Hematopoietic multipotent progenitor cell treated with erythropoietin and hydrocortisone succinate and interleukin-3 and kit ligand, for 17 days (in vitro differentiated cells): ENCODE measurements around the gene KRTAP10-2.
A peak's percentile ranks its signal among the peaks of the same experiment; 100 is the strongest.
"Not testable (repeated sequence)": the region's sequence is repeated elsewhere in the genome, so short reads cannot be mapped to it uniquely, and the experiment has no call there.

Source experiments
- DNase-seq: peaks from one replicate; pipeline ENCODE4 v3.0.0-alpha.2; 2015; ENCODE audit warnings: low spot score

Gene KRTAP10-2

GRCh38 chr21:44514218-44514520 lies 37.1 kb downstream of the KRTAP10-2 start:
- DNase-seq = no peak

DNA sequence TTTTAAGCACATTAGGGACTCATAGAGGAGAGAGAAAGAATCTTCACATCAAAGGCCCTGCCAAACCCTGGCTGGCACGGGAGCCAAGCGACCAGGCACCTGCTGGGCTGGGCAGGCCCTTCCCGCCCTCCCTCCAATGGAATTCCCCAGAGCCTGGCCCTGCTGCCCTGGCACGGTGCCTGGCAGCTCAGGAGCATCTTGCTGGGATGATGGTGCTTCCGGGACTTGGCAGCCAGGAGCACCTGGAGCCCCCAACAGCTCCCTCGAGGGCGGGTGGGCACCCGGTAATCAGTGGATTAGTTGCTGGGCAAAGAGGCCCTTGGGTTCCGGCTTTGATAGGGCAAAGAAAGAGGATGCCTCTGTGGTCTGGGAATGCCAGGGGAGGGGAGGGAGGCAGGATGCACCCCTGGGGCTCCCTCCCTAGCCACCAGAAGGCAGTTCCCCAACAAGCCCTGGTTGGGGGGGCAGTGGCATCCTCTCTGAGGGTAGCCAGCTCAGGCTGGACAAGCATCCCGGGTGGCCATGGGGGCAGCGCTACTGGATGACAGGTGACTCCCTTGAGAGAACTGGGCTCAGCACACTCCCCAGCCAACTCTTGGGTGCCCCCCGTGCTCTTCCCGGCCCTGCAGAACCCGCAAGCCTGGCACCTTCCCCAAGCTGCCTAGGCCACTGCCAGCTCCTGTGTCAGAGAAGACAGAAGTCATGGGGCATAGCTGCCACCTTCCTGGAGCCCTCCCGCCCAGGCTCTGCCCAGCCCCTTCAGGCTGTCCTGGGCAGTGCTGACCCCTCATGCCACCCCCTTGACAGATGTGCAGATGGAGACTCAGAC lies 37.7 kb downstream of the KRTAP10-2 start:
- DNase-seq = no peak

- DNase-seq = no peak
Observed at GRCh38 chr21:44512496-44513388, 38.6 kb downstream of the KRTAP10-2 start.

DNA sequence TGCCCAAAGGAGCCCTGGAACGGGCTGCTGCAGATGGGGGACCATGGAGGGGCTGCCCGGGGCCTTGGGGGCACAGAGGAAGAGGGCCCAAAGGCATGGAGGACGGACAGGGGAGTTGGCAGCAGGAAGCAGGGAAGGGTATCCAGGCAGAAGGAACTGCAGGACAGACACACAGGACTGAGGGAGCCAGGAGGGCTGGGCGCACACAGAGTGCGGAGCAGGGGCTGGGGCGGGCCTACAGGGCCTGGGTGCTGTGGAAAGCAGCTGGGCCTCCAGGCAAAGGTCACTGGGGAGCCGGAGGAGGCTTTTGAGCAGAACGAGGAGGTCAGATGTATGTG lies 39.4 kb downstream of the KRTAP10-2 start:
- DNase-seq = no peak

GRCh38 chr21:44511219-44511937 lies 39.9 kb downstream of the KRTAP10-2 start:
- no peak for DNase-seq

- DNase-seq = peak; percentile 54
Observed at GRCh38 chr21:44510508-44511218, 40.6 kb downstream of the KRTAP10-2 start.

- no peak for DNase-seq
Observed at GRCh38 chr21:44510109-44510507, 41.2 kb downstream of the KRTAP10-2 start.

DNA sequence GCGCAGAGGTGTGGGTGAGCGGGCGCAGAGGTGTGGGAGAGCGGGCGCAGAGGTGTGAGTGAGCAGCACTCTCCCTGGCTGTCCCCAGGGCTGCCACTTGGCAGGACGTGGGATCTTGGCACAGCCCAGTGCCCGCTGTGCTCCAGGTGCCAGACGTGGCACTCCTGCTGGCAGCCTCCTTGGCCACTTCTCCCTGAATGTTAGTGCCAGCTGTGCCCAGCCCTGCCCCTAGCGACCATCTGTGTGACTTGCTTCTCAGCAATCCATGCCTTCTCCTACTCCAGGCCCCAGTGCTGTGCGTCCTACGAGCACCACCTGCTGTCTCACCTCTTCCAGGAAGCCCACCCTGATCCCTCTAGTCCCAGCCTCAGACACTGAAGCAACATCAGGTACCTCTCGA lies 41.8 kb downstream of the KRTAP10-2 start:
- no peak for DNase-seq

DNA sequence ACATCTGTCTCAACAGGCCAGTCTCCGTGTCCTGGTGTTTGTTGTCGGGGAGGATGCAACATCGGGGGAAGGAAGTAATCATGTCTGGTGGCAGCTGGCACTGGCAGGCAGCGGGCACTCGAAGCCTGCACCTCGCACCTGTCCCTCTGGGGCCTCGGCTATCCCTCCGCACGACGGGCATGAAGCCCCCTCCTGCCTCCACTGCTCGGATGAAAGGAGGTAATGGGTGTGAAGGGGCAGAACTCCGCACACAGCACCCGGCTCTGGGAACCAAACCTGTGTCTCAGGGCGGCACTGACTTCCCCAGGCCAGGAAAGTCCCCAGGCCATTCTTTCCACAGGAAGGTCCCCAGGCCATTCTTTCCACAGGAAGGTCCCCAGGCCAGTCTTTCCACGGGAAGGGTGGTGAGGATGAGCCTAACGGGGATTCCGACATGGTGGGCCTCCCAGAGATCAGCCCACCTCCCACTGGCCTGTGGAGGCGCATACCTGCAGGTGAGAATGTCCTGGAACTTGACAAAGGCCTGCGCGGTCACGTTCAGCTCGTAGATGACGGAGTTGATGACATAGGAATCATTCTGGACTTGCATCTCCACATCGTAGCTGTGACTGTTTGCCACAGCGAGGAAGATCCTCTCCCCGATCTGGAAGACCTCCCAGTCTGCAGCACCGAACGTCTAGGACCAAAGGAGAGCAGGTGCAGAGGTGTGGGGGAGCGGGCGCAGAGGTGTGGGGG lies 42.4 kb downstream of the KRTAP10-2 start:
- DNase-seq = no peak

DNA sequence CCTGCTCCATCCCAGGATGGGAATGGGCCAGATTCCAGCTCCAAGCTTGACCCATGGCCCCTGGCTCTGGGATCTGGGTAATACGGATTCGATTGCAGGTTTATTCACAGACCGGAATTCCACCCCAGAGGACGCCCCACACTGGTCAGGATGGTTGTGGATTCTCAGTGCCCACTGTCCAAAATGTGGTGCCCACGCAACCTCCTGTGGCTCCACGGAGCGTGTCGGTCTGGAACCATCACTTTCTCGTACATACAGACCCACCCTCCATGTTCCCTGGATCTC lies 42.9 kb downstream of the KRTAP10-2 start:
- DNase-seq = no peak

GRCh38 chr21:44507673-44508425 lies 43.5 kb downstream of the KRTAP10-2 start:
- no peak for DNase-seq

DNA sequence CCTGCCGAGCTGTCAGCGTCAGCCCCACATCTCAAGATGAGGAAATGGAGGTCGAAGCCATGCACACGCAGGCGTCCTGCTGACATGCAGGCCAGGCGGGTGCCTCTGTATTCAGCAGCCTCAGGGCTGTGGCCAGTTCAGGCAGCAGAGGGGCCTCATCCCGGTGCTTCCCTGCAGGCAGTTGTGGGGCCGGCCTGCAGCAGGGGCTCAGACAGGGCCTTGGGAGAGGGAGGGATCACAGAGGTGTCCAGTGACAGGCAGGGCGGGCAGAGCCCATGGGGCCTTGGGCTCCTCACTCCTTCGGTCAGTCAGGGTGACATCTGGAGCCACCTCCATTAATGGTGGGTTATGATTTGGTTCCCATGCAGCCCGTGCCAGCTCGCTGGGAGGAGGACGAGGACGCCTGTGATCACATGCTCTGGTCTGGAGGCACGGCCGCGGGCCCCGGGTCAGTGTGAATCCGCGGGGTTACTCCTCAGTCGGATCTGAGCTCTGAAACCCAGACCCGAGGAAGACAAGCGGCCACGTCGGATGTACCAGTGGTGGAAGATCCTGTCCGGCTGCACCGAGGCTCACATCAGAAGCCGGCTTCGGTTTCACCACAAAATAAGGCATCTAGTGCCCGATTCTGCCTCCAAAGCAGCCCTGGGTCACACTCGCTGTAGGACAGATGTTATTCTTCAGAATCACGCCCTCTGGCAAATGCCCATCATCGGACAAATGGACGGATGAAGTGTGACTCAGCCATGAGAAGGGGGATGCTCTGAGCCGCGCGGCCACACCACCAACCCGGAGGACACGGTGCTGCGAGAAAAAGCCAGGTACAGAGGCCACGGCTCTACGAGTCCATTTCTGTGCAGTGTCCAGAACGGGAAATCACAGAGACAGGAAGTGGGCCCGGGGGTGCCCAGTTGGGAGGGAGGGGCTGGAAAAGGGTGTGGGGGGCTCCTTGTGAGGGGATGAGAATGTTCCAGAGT lies 44.7 kb downstream of the KRTAP10-2 start:
- no peak for DNase-seq

DNA sequence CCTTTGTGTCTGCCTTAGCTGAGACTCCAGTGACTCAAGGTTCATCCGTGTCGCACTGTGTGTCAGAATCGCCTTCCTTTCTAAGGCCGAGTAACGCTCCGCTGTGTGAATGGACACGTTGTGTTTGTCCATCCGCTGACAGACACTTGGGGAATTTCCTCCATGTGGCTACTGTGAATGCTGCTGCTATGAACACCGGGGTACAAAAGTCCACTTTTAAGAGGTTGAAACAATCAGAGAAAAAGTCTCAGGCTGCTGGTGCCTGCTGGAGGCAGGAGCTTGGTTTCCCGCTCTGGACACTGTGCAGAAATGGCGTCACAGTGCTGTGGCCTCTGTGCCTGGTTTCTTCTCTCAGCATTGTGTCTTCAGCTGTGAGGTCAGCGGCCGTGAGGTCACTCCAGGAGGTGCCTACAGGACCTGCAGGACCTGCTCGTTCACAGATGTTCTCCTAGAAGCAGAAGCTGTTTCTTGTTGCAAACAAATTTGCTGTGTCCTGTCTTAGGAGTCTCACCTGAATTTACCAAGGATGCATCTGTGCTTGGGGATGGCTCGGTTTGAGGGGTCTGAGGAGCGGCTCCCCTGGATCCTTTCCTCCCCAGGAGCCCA lies 45.5 kb downstream of the KRTAP10-2 start:
- no peak for DNase-seq

GRCh38 chr21:44503901-44504399 lies 47.4 kb downstream of the KRTAP10-2 start:
- no peak for DNase-seq

- not testable (repeated sequence) for DNase-seq
Observed at GRCh38 chr21:44503006-44503889, 48.1 kb downstream of the KRTAP10-2 start.

DNA sequence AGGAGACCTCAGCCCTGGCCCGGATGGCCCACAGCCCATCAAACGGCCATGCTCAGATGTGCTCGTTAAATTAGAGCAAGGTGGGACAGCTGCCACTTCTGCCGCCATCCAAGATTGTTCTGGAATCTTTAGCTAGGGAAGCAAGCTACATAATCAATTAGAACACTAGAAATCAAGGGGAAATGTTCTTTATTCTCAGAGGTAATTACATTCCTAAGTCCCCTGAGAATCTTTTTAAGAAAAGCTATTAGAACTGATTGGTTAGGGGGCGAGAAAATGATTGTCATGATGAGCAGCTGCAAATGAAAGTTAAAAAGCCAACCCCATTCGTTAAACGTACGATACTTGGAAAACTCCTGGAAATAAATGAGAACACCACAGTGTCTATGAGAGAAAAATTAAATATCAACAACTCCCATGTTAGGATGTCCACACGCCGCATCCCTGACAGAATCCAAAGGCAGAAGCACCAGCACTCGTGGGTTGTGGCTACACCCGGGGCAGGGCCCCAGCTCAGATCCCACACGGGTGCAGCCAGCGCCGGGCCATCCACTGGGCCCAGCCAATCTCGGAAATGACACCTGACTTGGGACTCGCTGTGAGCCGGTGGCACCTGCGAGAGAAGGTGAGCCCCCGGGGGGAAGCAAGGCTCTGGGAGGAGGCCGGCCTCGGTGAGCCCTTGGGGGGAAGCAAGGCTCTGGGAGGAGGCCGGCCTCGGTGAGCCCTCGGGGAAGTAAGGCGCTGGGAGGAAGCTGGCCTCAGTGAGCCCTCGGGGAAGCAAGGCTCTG lies 48.9 kb downstream of the KRTAP10-2 start:
- no peak for DNase-seq
